Dendritic cell treated with granulocyte-macrophage colony-stimulating factor and Interleukin-4, amounts not matched to agents 40 ng/mL and 50 ng/mL, for 4 days (primary cell): ENCODE measurements around the gene VPREB3.
A peak's percentile ranks its signal among the peaks of the same experiment; 100 is the strongest.

Source experiments
- H3K27ac Mint-ChIP-seq: one replicate; pipeline ENCODE4 v1.8.0; 2022; ENCODE audit warnings: mild to moderate bottlenecking, mixed read lengths
- H3K27me3 Mint-ChIP-seq: one replicate; pipeline ENCODE4 v1.8.0; 2022; ENCODE audit warnings: mild to moderate bottlenecking, mixed read lengths
- H3K36me3 Mint-ChIP-seq: one replicate; pipeline ENCODE4 v1.8.0; 2022; ENCODE audit warnings: low read depth, mixed read lengths
- H3K4me1 Mint-ChIP-seq: one replicate; pipeline ENCODE4 v1.8.0; 2022; ENCODE audit warnings: low read depth, mixed read lengths
- H3K4me3 Mint-ChIP-seq: one replicate; pipeline ENCODE4 v1.8.0; 2022; ENCODE audit warnings: mild to moderate bottlenecking, moderate library complexity, mixed read lengths
- H3K9me3 Mint-ChIP-seq: one replicate; pipeline ENCODE4 v1.8.0; 2022; ENCODE audit warnings: mixed read lengths
- intact Hi-C: fragments of 100-400 bp; cut with micrococcal nuclease; formaldehyde crosslinking; loops from one replicate; pipeline ENCODE4 v1.15.0; 2022

Gene VPREB3, protein sequence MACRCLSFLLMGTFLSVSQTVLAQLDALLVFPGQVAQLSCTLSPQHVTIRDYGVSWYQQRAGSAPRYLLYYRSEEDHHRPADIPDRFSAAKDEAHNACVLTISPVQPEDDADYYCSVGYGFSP

DNA sequence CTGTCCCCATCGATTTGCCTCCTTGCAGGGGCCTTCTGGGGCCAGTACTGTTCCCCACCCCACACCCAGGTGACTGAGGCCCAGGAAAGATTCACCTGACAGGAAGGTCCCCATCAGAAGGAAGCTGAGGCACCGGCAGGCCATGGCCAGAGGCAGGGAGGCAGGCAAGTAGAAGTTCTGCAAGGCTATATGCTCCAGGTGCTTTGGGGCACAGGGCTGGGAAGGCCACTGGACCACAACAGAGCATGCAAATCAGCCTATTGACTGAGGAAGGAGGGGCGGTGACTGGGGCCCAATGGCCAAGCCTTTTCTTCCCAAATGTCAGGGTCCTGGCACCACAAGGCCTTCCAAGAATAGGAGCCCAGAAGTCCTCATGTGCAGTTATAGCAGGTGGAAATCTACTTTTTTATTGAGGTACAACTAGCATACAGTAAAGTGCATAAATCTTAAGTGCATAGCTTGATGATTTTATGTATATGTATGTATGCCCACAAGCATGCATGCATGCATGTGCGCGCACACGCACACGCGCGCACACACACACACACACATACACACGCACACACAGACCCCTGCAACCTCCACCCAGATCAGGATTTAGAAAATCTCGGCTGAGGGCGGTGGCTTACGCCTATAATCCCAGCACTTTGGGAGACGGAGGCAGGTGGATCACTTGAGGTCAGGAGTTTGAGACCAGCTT lies at the start of gene VPREB3:
Gene VPREB3, minus strand, starts transcription at position 206 of the 700 bp plus-strand sequence. Its CDS starts 62 bp downstream, at position 144.
- H3K4me1 Mint-ChIP-seq = peaks cover 42% of the 10 kb centered on the region
- no peak within 1 kb of the TSS for H3K27ac Mint-ChIP-seq
- intact Hi-C loops = no loop called here
- no peaks in the 10 kb centered on the region for H3K27me3 Mint-ChIP-seq
- H3K36me3 Mint-ChIP-seq = peaks cover 10% of the 10 kb centered on the region
- no peak within 1 kb of the TSS for H3K4me3 Mint-ChIP-seq
- H3K9me3 Mint-ChIP-seq = no peaks in the 10 kb centered on the region

DNA sequence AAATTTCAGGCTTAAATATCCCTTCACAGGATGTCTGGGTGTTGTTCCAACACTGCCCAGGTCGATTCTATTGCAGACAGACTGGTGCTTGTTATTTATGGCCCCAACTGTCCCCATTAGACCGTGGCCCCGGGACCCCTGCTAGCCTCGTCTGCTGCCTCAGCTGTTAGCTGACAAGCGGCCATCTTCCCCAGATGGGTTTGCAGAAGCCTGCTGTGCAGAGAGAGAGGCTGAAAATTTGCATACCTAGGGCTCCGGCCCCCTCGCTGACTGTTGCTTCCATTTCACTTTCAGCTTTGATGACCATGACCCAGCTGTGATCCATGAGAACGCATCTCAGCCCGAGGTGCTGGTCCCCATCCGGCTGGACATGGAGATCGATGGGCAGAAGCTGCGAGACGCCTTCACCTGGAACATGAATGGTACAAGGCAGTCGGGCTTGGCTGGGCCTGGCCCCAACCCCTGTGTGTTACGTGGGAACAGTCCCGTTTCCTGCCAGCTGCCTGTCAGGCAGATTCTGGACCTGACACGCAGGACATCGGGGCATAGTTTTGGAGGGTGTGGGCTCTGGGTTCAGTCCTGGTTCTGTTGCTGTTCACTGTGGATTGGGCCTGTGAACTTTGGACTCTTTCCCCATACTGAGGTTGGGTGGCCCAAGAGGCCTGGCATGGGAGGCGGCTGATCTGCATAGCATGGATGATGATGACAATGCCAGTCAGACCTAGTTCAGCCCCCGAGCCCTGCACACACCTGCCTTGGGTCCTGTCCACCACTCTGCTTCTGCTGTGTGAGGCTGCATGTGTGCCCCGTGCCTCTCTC lies 49.0 kb upstream of the VPREB3 start:
- no peak overlapping the region for H3K4me3 Mint-ChIP-seq
- H3K4me1 Mint-ChIP-seq = peaks cover 11% of the 10 kb centered on the region
- H3K27me3 Mint-ChIP-seq = no peaks in the 10 kb centered on the region
- intact Hi-C loops = no loop called here
- no peak overlapping the region for H3K27ac Mint-ChIP-seq
- no peaks in the 10 kb centered on the region for H3K9me3 Mint-ChIP-seq
- H3K36me3 Mint-ChIP-seq = peaks cover 100% of the 10 kb centered on the region

GRCh38 chr22:23801886-23802377 lies 47.7 kb upstream of the VPREB3 start:
- no peak overlapping the region for H3K4me3 Mint-ChIP-seq
- peak overlapping the region; percentile 37 for H3K27ac Mint-ChIP-seq
- H3K9me3 Mint-ChIP-seq = no peaks in the 10 kb centered on the region
- H3K27me3 Mint-ChIP-seq = no peaks in the 10 kb centered on the region
- peaks cover 100% of the 10 kb centered on the region for H3K36me3 Mint-ChIP-seq
- peaks cover 11% of the 10 kb centered on the region for H3K4me1 Mint-ChIP-seq
- intact Hi-C loops = no loop called here

DNA sequence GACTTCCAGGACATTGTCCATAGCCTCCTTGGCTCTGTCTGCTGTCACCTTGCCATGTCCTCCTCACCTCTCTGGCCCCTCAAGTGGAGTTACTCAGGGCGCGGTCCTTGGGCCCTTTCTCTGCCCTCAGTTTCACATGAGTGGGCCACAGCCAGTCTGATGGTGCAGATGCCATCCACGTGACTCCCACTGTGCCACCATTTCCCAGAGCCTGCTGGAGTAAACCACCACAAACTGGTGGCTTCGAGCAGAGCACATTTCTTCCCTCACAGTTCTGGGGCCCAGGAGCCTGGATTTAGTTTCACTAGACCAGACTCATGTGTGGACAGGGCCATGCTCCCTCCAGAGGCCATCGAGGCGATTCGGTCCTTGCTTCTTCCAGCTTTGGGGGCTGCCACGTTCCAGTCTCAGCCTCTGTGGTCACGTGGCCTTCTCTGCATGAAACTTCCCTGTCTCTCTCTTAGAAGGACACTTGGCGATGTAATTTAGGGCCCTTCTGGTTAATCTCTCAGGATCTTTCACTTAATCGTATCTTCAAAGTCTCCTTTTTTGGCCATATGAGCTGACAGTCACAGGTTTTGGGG lies 47.1 kb upstream of the VPREB3 start:
- Mint-ChIP-seq H3K4me1 (peaks cover 11% of the 10 kb centered on the region), H3K9me3 (no peaks in the 10 kb centered on the region), H3K27ac (peak overlapping the region; percentile 37), H3K4me3 (no peak overlapping the region), H3K27me3 (no peaks in the 10 kb centered on the region), H3K36me3 (peaks cover 100% of the 10 kb centered on the region)
- intact Hi-C loops = no loop called here

DNA sequence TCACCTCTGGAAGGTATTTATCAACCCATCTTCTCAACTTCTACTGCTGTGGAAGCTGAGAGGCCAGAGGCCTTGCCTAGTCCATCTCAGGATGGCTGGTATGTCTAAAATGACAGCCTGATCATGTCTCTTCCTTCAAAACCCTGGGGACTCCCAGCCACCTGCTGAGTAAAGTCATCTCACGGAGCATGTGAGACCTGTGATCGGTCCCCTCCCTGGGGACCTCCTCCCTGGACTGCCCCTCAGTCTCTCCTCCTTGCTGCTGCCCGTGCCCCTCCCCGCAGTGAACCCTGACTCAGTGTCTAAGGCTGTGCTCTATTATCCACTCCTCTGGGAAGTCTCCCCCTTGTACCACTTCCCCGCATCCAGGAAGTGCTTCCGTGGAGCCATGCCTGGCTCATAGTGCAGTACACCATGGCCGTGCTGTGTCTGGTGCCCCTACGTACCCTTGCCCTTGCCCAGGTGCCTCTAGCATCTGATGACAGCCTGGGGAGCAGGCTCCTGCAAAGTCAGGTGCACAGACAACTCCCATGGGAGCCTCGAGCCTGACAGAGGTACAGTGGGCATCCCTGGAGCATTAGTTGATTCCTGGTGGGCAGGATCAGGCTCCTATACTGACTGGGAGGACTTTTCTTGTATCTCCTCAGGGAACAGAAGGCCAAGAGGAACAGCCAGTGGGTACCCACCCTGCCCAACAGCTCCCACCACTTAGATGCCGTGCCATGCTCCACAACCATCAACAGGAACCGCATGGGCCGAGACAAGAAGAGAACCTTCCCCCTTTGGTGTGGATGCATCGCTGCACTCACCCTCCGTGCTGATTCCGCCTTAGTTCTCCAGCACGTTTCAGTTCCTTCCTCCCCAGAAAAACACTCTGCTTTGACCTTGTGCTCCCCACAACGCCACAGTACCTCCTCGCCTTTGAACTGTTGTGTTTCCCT lies 46.3 kb upstream of the VPREB3 start:
- Mint-ChIP-seq H3K27ac (peak overlapping the region; percentile 5), H3K9me3 (no peaks in the 10 kb centered on the region), H3K27me3 (no peaks in the 10 kb centered on the region), H3K4me3 (no peak overlapping the region), H3K36me3 (peaks cover 100% of the 10 kb centered on the region), H3K4me1 (peaks cover 11% of the 10 kb centered on the region)
- intact Hi-C loops = no loop called here

- Mint-ChIP-seq H3K4me3 (no peak overlapping the region), H3K9me3 (no peaks in the 10 kb centered on the region), H3K27ac (no peak overlapping the region), H3K27me3 (no peaks in the 10 kb centered on the region), H3K36me3 (peaks cover 100% of the 10 kb centered on the region), H3K4me1 (peaks cover 11% of the 10 kb centered on the region)
- intact Hi-C loops = no loop called here
These were observed 42.2 kb upstream of the VPREB3 start for GRCh38 chr22:23796461-23796860.

- H3K9me3 Mint-ChIP-seq = no peaks in the 10 kb centered on the region
- no peak overlapping the region for H3K4me3 Mint-ChIP-seq
- peaks cover 77% of the 10 kb centered on the region for H3K36me3 Mint-ChIP-seq
- H3K27ac Mint-ChIP-seq = no peak overlapping the region
- no peaks in the 10 kb centered on the region for H3K27me3 Mint-ChIP-seq
- intact Hi-C loops = no loop called here
- peaks cover 7% of the 10 kb centered on the region for H3K4me1 Mint-ChIP-seq
These were observed 39.1 kb upstream of the VPREB3 start for GRCh38 chr22:23793326-23793725.

DNA sequence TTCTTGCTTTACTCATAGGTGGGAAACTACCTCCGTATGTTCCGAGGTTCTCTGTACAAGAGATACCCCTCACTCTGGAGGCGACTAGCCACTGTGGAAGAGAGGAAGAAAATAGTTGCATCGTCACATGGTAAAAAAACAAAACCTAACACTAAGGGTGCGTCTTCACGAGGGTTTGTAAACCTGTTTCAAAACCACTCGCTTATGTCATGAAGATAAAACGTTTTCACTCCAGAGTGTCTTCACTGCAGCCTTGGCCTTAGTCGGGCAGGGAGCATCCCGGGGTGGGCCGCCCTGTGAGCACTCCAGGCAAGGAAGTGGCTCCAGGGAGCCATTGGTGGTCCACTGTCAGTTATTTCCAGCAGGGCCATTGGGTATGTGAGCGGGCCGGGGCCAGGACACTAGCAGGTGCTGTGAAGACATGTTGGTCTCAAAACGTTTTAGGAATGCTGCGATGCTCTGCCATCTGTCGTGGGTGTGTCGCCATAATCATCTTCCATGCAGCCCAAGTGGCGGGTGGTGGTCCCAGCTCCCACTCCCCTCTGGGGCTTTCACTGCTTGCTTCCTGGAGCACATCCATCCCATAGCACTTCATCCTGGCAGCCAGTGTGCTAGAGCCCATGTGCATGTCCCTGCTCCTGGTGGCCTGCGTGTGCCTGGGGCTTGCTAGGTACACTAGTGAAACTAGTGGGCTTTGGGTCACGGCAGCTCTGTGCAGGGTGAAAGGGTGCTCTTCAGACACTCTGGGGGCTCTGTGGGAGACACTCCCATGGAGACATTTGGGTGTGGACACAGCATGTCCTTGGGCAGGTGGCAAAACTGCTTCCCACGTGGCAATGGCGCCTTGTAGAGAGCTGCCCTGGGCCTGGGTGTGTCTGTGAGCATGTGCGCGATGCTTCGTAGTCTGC lies 37.8 kb upstream of the VPREB3 start:
- intact Hi-C loops = no loop called here
- Mint-ChIP-seq H3K4me3 (no peak overlapping the region), H3K4me1 (peaks cover 16% of the 10 kb centered on the region), H3K27me3 (no peaks in the 10 kb centered on the region), H3K9me3 (no peaks in the 10 kb centered on the region), H3K27ac (no peak overlapping the region), H3K36me3 (peaks cover 64% of the 10 kb centered on the region)

GRCh38 chr22:23790819-23791737 lies 36.9 kb upstream of the VPREB3 start:
- Mint-ChIP-seq H3K27me3 (no peaks in the 10 kb centered on the region), H3K4me3 (no peak overlapping the region), H3K9me3 (no peaks in the 10 kb centered on the region), H3K4me1 (peaks cover 21% of the 10 kb centered on the region), H3K27ac (no peak overlapping the region), H3K36me3 (peaks cover 55% of the 10 kb centered on the region)
- intact Hi-C loops = no loop called here

DNA sequence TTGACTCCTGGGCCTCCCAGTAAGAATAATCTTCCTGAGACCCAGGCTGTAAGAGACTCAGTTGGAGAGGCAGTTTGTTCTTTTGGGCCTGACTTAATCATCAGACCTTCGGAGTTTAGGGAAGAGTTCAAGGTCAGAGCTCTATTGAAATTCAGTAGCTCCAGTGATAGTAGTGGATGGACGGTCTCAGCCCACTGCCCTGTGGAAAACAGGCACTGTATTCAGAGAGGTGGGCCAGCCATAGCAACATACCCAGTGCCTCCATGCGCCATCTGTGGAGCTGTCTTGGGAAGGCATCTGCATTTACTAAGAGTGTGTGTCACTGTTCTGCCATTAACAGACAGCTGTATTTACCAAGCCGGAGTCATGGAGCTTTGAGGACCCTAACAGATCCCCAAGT lies 35.4 kb upstream of the VPREB3 start:
- Mint-ChIP-seq H3K9me3 (no peaks in the 10 kb centered on the region), H3K27ac (no peak overlapping the region), H3K36me3 (peaks cover 40% of the 10 kb centered on the region), H3K27me3 (peaks cover under 1% of the 10 kb centered on the region), H3K4me1 (peaks cover 21% of the 10 kb centered on the region), H3K4me3 (no peak overlapping the region)
- intact Hi-C loops = loop anchor here (5.0 to 10.0 kb wide), 2 partner anchors 48 to 125 kb away; partner anchors contain the start of gene DERL3

GRCh38 chr22:23789121-23789520 lies 34.9 kb upstream of the VPREB3 start:
- intact Hi-C loops = loop anchor here (5.0 to 10.0 kb wide), 2 partner anchors 48 to 126 kb away; partner anchors contain the start of gene DERL3
- Mint-ChIP-seq H3K27ac (no peak overlapping the region), H3K36me3 (peaks cover 35% of the 10 kb centered on the region), H3K27me3 (peaks cover 4% of the 10 kb centered on the region), H3K9me3 (no peaks in the 10 kb centered on the region), H3K4me1 (peaks cover 21% of the 10 kb centered on the region), H3K4me3 (no peak overlapping the region)
